T-helper 9 cell (primary cell): ENCODE data around the gene GADL1.

Source experiments
- DNase-seq: peaks from one replicate; pipeline ENCODE4 v3.0.0-alpha.2; 2020

GADL1 gene

DNA sequence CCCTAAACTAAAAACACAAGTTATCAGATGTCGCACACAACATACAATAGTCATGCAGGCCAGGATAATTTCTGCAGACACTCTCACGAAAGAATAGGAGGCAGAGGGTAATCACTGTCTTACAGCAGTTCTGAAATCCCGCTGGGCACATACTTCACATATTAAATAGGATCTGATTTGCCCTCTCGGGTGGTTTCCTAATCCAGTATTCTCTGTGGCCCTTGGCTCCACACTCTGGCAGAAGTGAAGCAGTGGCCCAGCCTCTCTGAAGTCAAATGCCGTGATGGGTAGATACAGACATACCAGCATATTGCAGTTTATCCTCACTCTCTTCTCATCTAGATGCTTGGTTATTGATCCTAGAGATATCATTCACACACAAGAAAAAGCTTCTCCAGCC, 19.0 kb downstream of the GADL1 start:
- no peak for DNase-seq

GRCh38 chr3:30873671-30874070, 20.8 kb downstream of the GADL1 start:
- DNase-seq, result no peak

DNA sequence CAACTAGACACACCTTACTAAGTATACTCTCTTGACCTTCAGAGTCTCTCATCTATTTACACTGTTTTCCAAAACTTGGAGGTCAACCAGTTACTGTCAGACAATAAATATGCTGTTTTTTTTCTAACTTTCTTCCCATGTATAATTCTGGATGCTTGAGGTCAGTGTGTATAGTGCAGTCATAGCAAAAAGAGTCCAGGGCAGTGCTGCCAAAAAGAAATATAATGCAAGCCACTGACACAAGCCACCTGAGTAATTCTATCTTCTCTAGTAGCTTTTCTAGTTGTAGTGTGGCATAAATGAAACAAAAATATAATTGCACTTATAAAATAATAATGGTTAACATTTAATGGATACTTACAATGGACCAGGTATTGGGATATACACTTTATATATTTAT, 21.6 kb downstream of the GADL1 start:
- DNase-seq, result no peak

- no peak for DNase-seq
Measured at GRCh38 chr3:30871720-30872119, 22.7 kb downstream of the GADL1 start.

GRCh38 chr3:30864836-30865235, 29.6 kb downstream of the GADL1 start:
- DNase-seq, result no peak

DNA sequence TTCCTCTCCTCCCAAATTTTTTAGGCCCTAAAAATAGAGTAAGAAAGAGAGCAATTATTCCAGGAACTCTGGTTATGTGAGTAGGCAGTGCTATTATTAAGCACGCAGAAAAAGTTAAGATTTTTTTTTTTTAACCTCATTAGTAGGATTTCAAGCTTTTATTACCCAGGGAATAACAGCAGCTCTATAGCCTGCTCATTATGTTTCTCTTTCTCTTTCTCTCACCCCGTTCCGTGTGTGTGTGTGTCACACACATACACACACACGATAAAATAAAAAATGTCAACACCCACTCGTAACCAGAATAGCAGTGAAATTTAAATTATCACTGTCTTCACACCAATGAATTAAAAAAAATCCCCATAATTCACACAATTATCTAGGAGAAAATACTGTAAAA, 30.3 kb downstream of the GADL1 start:
- DNase-seq, result no peak

- DNase-seq, result no peak
Measured at GRCh38 chr3:30862004-30862403, 32.5 kb downstream of the GADL1 start.

- DNase-seq, result no peak
Measured at GRCh38 chr3:30858894-30859389, 35.5 kb downstream of the GADL1 start.

GRCh38 chr3:30855400-30856292, 38.8 kb downstream of the GADL1 start:
- no peak for DNase-seq

- no peak for DNase-seq
Measured at GRCh38 chr3:30852833-30853232, 41.6 kb downstream of the GADL1 start.

- no peak for DNase-seq
Measured at GRCh38 chr3:30848087-30848779, 46.2 kb downstream of the GADL1 start.

- no peak for DNase-seq
Measured at GRCh38 chr3:30847592-30847991, 46.9 kb downstream of the GADL1 start.

GRCh38 chr3:30845606-30846005, 48.9 kb downstream of the GADL1 start:
- no peak for DNase-seq

GRCh38 chr3:30843877-30844276, 50.6 kb downstream of the GADL1 start:
- DNase-seq, result no peak

GRCh38 chr3:30836141-30836540, 58.3 kb downstream of the GADL1 start:
- DNase-seq, result no peak

- no peak for DNase-seq
Measured at GRCh38 chr3:30835667-30836066, 58.8 kb downstream of the GADL1 start.

DNA sequence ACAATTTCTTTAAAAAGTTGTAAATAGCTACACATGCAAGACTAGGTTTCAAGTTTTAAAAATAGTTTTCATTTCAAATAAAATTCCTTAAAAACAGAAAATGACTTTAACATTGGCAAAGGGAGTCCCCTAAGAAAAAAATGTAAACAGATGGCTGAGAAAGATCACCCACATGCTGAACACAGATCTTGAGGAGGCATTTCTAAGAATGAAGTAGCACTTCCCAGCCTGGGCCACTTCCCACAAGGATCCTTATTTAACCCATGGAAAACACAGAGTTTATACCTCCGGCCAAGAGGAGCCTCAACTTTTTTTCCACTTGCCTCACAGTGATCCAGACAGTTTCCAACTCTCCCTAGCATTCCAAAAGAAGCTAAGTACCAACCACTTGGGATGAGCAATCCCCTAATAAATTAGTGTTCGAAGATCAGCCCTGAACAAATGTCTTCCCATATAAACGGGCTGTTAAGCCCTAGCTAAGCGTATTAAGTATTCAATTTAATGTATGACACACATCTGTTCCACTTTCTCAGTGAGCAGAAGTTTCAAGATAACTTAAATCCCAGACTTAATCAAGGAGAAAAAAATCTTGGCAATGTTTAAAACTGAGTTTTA, 61.4 kb downstream of the GADL1 start:
- DNase-seq, result no peak

DNA sequence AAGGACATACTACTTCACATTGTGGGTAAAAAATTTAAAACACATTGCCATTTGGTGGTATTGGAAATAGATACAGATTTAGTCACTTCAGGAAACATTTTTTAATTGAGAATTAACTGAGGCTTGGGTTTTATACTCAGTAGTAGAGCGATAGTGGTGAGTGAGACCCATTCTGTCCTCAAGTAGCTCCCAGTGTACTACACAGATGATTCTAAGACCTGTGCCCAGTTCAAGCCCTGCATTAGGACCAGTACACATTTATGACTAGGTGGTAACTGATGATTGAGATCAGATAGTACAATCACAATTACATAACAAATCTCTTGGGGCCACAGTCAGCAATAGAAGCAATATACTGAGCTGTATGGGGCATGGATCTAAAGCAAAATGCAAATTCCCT, 67.4 kb downstream of the GADL1 start:
- no peak for DNase-seq

- DNase-seq, result no peak
Measured at GRCh38 chr3:30826531-30826942, 67.9 kb downstream of the GADL1 start.

GRCh38 chr3:30819067-30819798, 75.2 kb downstream of the GADL1 start:
- DNase-seq, result no peak

- no peak for DNase-seq
Measured at GRCh38 chr3:30813734-30814133, 80.7 kb downstream of the GADL1 start.

DNA sequence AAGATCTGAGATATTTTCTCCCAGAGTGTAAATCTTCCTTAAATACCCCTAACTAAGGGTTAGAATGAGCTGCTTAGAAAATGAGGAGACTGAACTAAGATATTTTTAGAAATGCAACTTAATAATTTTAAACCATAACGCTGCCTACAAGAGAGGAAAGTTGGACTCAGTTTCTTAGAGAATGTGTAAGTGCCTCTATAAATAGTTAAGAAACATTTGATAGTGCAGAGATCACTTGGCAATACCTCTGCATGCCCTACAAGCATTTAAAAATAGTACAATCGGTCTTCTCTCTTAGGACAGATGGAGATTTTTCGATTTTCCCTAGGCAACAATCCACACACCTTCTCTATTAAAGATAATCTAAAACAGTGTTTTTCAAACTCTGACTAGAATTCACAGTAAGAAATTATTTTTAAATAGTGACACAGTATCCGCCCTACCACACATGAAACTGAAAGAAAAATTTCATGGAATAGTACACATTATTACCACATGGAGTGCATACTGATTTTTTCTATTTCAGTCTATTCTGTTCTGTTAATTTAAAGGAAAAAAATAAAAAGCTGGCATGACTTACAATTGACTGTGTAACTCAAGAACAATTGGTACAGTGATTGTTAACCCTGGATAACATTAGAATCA, 83.2 kb downstream of the GADL1 start:
- DNase-seq, result no peak
